ENCODE data around the gene FCHO1. TPM values are rescaled to one million over a fixed set of nuclear protein-coding genes. Genes with fewer than 3 reads are reported as not detected.
A peak's percentile ranks its signal among the peaks of the same experiment; 100 is the strongest.

FCHO1 gene, protein sequence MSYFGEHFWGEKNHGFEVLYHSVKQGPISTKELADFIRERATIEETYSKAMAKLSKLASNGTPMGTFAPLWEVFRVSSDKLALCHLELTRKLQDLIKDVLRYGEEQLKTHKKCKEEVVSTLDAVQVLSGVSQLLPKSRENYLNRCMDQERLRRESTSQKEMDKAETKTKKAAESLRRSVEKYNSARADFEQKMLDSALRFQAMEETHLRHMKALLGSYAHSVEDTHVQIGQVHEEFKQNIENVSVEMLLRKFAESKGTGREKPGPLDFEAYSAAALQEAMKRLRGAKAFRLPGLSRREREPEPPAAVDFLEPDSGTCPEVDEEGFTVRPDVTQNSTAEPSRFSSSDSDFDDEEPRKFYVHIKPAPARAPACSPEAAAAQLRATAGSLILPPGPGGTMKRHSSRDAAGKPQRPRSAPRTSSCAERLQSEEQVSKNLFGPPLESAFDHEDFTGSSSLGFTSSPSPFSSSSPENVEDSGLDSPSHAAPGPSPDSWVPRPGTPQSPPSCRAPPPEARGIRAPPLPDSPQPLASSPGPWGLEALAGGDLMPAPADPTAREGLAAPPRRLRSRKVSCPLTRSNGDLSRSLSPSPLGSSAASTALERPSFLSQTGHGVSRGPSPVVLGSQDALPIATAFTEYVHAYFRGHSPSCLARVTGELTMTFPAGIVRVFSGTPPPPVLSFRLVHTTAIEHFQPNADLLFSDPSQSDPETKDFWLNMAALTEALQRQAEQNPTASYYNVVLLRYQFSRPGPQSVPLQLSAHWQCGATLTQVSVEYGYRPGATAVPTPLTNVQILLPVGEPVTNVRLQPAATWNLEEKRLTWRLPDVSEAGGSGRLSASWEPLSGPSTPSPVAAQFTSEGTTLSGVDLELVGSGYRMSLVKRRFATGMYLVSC
- total RNA-seq (2013; cell fraction: nucleolus; rRNA removed) = 133 and 141 TPM in 2 replicates
- total RNA-seq (2014; rRNA removed) (24.3 and 25.2 TPM in 2 replicates), total RNA-seq (2014; rRNA removed; fragmentation: Illumina TruSeq; extraction: Trizol) (12.2 and 12.5 TPM in 2 replicates), total RNA-seq (2021) (36.9 and 45.8 TPM in 2 replicates), polyA plus RNA-seq (2011; rRNA removed) (4.3 and 7.2 TPM in 2 replicates), polyA plus RNA-seq (2014; fragmentation: Illumina TruSeq; extraction: Trizol) (6.9 and 11.7 TPM in 2 replicates), polyA plus RNA-seq (2014; fragmentation: Nextera tagmentation; extraction: Ambion mirVana) (under 1 TPM; 0.14 to 0.73 TPM), polyA plus RNA-seq (2014; rRNA removed) (19.2 and 22.7 TPM in 2 replicates), polyA plus RNA-seq (2016; fragmentation: Nextera tagmentation; extraction: Ambion mirVana) (10 to 100 TPM; 24.4 to 28.4 TPM), polyA minus RNA-seq (2011; rRNA and poly(A)+ RNA removed) (30.5 and 47.3 TPM in 2 replicates), Bru-seq, nascent RNA (percentile 61 among the genes with signal in this experiment), BruChase-seq, experiment 1, labeled RNA remaining after a 6-hour chase (percentile 67 among the genes with signal in this experiment), BruChase-seq, experiment 2, labeled RNA remaining after a 2-hour chase (percentile 63 among the genes with signal in this experiment)
- polyA plus RNA-seq (2011; ENCODE audit: low read depth) = 10.8 TPM
- 8.2 and 10.2 TPM in 2 replicates for polyA plus RNA-seq (2011; cell fraction: cytosol; rRNA removed)
- 57.4 and 76.4 TPM in 2 replicates for polyA plus RNA-seq (2011; cell fraction: nucleus; rRNA removed)
- 24.4 and 28.1 TPM in 2 replicates for polyA plus RNA-seq (2012)
- 11.3 and 13.5 TPM in 2 replicates for polyA minus RNA-seq (2011; cell fraction: cytosol; rRNA and poly(A)+ RNA removed)
- 62.5 and 90.0 TPM in 2 replicates for polyA minus RNA-seq (2011; cell fraction: nucleus; rRNA and poly(A)+ RNA removed)
- long read RNA-seq, experiment 1, partial matches to known transcripts = 2 of 5 reads
- long read RNA-seq, experiment 1, other reads (novel, unspliced or antisense) = 3 of 5 reads
- long read RNA-seq, experiment 2, partial matches to known transcripts = 0 of 3 reads
- long read RNA-seq, experiment 2, other reads (novel, unspliced or antisense) = 3 of 3 reads

DNA sequence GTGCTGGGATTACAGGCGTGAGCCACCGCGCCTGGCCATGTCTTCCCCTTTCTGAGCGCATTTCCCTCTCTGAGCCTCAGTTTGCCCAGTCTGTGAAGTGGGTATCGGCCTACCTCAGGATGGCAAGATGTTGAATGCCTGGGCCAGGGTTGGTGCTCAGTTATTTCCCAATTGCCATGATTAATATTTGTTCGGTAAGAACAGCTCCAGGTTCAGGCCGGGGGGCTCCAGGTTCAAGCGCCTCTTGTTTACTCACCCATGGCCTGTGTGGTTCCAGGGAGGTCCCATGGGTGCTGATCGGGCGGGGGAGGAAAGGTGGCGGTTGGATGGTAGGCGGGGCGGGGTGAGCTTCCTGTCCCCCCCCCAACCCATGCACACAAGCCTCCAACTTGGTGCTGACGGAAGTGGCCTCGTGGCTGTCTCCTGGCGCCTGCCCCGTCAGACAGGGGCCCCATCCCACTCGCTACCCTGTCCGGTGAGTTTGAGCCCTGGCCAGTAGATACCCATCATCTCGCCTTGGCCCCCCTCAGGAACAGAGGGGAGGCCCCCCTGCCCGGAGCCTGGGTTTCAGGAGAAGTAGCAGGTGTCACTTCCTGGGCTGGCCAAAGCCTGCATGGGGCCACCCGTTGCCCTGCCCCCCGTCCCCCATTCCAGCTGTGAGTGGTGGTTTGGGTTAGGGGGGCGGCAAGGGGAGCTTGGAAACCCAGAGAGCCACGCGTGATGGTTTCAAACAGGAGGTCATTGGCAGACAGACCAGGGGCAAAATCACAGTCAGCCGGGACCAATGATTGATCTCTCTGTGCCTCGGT, at the start of gene FCHO1:
Gene FCHO1, plus strand, starts transcription at position 375 of the 809 bp plus-strand sequence. CDS start 3,688 bp downstream, outside the sequence.
- ATAC-seq (peak; percentile 71), DNase-seq (ENCODE audit: low read depth, low spot score) (peak; percentile 87), FAIRE-seq (peak; percentile 59)
- Histone ChIP-seq H3K4me1 (ENCODE audit: control insufficient read depth, insufficient read depth, low read length) (peaks cover 55% of the 10 kb centered on the region), H2AFZ (ENCODE audit: control insufficient read depth, low read depth, low read length) (peak within 1 kb of the TSS; percentile 69), H3K9ac (ENCODE audit: control insufficient read depth, insufficient read depth, low read length) (peak within 1 kb of the TSS; percentile 83), H3K79me2 (ENCODE audit: control insufficient read depth, insufficient read depth, low read length) (peaks cover 38% of the 10 kb centered on the region), H3K27ac (ENCODE audit: control insufficient read depth, insufficient read depth) (peak within 1 kb of the TSS; percentile 95), H4K20me1 (ENCODE audit: control insufficient read depth, insufficient read depth) (no peaks in the 10 kb centered on the region), H3K4me2 (ENCODE audit: control insufficient read depth, insufficient read depth) (peak within 1 kb of the TSS; percentile 83), H3K9me3 (replicated peaks; ENCODE audit: control insufficient read depth, insufficient read depth, low read length) (no peaks in the 10 kb centered on the region), H3K36me3 (ENCODE audit: control insufficient read depth in 2 of 2, insufficient read depth in 2 of 2, low read length in 1 of 2) (no peaks in the 10 kb centered on the region), H3K4me3 (peak within 1 kb of the TSS; percentile 74), H3K27me3 (replicated peaks in 1 of 2; ENCODE audit: control insufficient read depth in 2 of 2, insufficient read depth in 2 of 2, low read length in 1 of 2) (no peaks in the 10 kb centered on the region)
- intact Hi-C loops (cut with micrococcal nuclease; ENCODE audit: unreplicated experiment) (loop anchor here (5.0 kb wide), 1 partner anchor 34 kb away; the partner anchor contains the start of gene MAP1S), in situ Hi-C loops (cut with MboI) (no loop called here)
- ChIA-PET SMC1A (ENCODE audit: uncharacterized antibody, unreplicated experiment) (interaction anchor here (1.1 to 8.8 kb wide), 7 partner anchors 11 to 181 kb away, joined by 3 to 93 read pairs (median 19); partner anchors contain the start of genes CCDC124 and MAP1S), CTCF (interaction anchor here (0.8 to 6.8 kb wide), 7 partner anchors 12 to 108 kb away, joined by 5 to 85 read pairs (median 5); partner anchors contain the start of gene RPL18A), POLR2A (interaction anchor here (0.6 to 3.8 kb wide), 7 partner anchors 10 to 346 kb away, joined by 3 to 16 read pairs (median 9); partner anchors contain the start of genes MAP1S and MAST3), RAD21 (ENCODE audit: unreplicated experiment) (interaction anchor here (1.0 to 6.7 kb wide), 8 partner anchors 11 to 181 kb away, joined by 3 to 96 read pairs (median 6); partner anchors contain the start of genes CCDC124 and MAP1S)
- TSS peak; percentile 88 for BruUV-seq (replicated peaks)
- under 1% methylated on average over 28 of the region's 28 CpGs for whole genome bisulfite sequencing (ENCODE audit: insufficient coverage, insufficient replicate concordance, low lambda C conversion rate, missing lambda C conversion rate)
- TF ChIP-seq NFXL1 (IDR thresholded peaks at IDR 0.05; ENCODE audit: borderline replicate concordance) (no peak), GATAD2B (conservative IDR thresholded peaks at IDR 0.05; ENCODE audit: low read depth) (peak; percentile 88), CBX5 (IDR thresholded peaks at IDR 0.05; ENCODE audit: low read depth) (no peak), BHLHE40 (IDR thresholded peaks at IDR 0.05; ENCODE audit: borderline replicate concordance in 1 of 2, low read depth in 2 of 2, low read length in 1 of 2) (peak; percentile 7 to 67; a peak in 1 of 4 replicates), CEBPZ (IDR thresholded peaks at IDR 0.05; ENCODE audit: low read depth, low read length) (no peak), PML (IDR thresholded peaks at IDR 0.05; ENCODE audit: low read length) (no peak)
- TF ChIP-seq, protein P1, sequence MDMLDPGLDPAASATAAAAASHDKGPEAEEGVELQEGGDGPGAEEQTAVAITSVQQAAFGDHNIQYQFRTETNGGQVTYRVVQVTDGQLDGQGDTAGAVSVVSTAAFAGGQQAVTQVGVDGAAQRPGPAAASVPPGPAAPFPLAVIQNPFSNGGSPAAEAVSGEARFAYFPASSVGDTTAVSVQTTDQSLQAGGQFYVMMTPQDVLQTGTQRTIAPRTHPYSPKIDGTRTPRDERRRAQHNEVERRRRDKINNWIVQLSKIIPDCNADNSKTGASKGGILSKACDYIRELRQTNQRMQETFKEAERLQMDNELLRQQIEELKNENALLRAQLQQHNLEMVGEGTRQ (IDR thresholded peaks at IDR 0.05; ENCODE audit: borderline replicate concordance, low read depth, low read length) = no peak

Data from GM12878 (cell line).